Panc1 (cell line): Measurements from ENCODE around the gene ERMP1. TPM values are rescaled to one million over a fixed set of nuclear protein-coding genes. Genes with fewer than 3 reads are reported as not detected.

ENCODE experiments used
- ATAC-seq: fragments of 200-7000 bp; cut with Tn5 transposase; 2 replicates; pipeline ENCODE4 v1.9.1; 2020; ENCODE audit warnings: mild to moderate bottlenecking, moderate library complexity
- BruUV-seq: library from RNA; stranded (reverse); fragments of 400-500 nt; replicated peaks from 2 replicates; lab custom pipeline; 2021; lab: Mats Ljungman, UMichigan
- CTCF ChIA-PET: fragments of 300-600 bp; sonication (Branson Sonifier 250); formaldehyde crosslinking; loops from one replicate; lab custom pipeline; 2022; ENCODE audit warnings: antibody characterized with exemption; lab: Charles Lee
- POLR2A ChIA-PET: fragments of 300-600 bp; sonication (Branson Sonifier 250); formaldehyde crosslinking; loops from one replicate; lab custom pipeline; 2022; ENCODE audit warnings: antibody characterized with exemption; lab: Charles Lee
- DNase-seq: peaks from one replicate; pipeline ENCODE4 v3.0.0-alpha.2; 2010; ENCODE audit warnings: low read depth, low spot score
- H3K27ac ChIP-seq: 2 replicates; pipeline ENCODE4 v1.5.1; 2011; ENCODE audit warnings: mild to moderate bottlenecking, low read length, inconsistent platforms
- H3K27me3 ChIP-seq: fragments of 200-500 bp; sonication (Bioruptor generic); 2 replicates; pipeline ENCODE4 v1.6.0; 2014; ENCODE audit warnings: low read length, inconsistent platforms; ENCODE audit not compliant: control insufficient read depth, insufficient read depth
- H3K36me3 ChIP-seq: fragments of 200-500 bp; sonication (Bioruptor generic); 2 replicates; pipeline ENCODE4 v1.5.1; 2014; ENCODE audit warnings: inconsistent platforms, mild to moderate bottlenecking, low read length, moderate library complexity; ENCODE audit not compliant: control insufficient read depth, insufficient read depth
- H3K4me1 ChIP-seq: 2 replicates; pipeline ENCODE4 v1.5.1; 2011; ENCODE audit warnings: inconsistent platforms, mild to moderate bottlenecking, low read length, moderate library complexity; ENCODE audit not compliant: control insufficient read depth, insufficient read depth
- H3K4me3 ChIP-seq, 2 experiments: 2 replicates each; pipeline ENCODE4 v1.5.1; 2011 to 2012; ENCODE audit warnings: low read depth in 2 of 2, low read length in 2 of 2, mild to moderate bottlenecking in 2 of 2, inconsistent platforms in 1 of 2, moderate library complexity in 1 of 2
- H3K9me3 ChIP-seq: fragments of 200-500 bp; sonication (Bioruptor generic); 2 replicates; pipeline ENCODE4 v1.5.1; 2014; ENCODE audit warnings: low read depth, mild to moderate bottlenecking, inconsistent platforms, low read length, moderate library complexity; ENCODE audit not compliant: control insufficient read depth, insufficient read depth
- POLR2AphosphoS5 ChIP-seq: IDR thresholded peaks from 2 replicates; pipeline ENCODE4 v1.6.1; 2012; ENCODE audit warnings: mild to moderate bottlenecking, low read depth, low read length, moderate library complexity
- SIN3A ChIP-seq: IDR thresholded peaks from 2 replicates; pipeline ENCODE4 v1.6.1; 2012; ENCODE audit warnings: low read depth, mild to moderate bottlenecking, low read length, moderate library complexity, borderline replicate concordance; ENCODE audit not compliant: insufficient read depth
- TCF7L2 ChIP-seq: IDR thresholded peaks from 2 replicates; pipeline ENCODE4 v1.6.1; 2011; ENCODE audit warnings: mild to moderate bottlenecking, low read depth, low read length, inconsistent platforms
- in situ Hi-C: cut with HindIII; loops from 2 replicates; pipeline ENCODE4 v1.10.0; 2016; ENCODE audit warnings: low sequenced_read_pairs, low pct_unique_long_range_greater_than_20kb
- intact Hi-C: fragments of 100-400 bp; cut with micrococcal nuclease; formaldehyde crosslinking; loops from one replicate; pipeline ENCODE4 v1.10.0; 2022; ENCODE audit not compliant: unreplicated experiment
- total RNA-seq: library from RNA; stranded (reverse); gene quantifications from one replicate; pipeline ENCODE4 v1.2.1, GENCODE V29; 2021; ENCODE audit not compliant: unreplicated experiment
- TF ChIP-seq, protein P1 (sequence below): fragments of 450-650 bp; IDR thresholded peaks from 2 replicates; pipeline ENCODE4 v1.5.1; 2017; ENCODE audit warnings: mild to moderate bottlenecking
- TF ChIP-seq, protein P2 (sequence below), 2 experiments: IDR thresholded peaks; 2 replicates each; pipeline ENCODE4 v1.6.1; 2011 to 2012; ENCODE audit warnings: low read depth in 2 of 2, control low read depth in 1 of 2, low read length in 1 of 2, mild to moderate bottlenecking in 1 of 2, moderate library complexity in 1 of 2; ENCODE audit not compliant: insufficient read depth in 1 of 2

The ERMP1 gene
- total RNA-seq, 1 experiment from 2014 or later, result 38.4 TPM

DNA sequence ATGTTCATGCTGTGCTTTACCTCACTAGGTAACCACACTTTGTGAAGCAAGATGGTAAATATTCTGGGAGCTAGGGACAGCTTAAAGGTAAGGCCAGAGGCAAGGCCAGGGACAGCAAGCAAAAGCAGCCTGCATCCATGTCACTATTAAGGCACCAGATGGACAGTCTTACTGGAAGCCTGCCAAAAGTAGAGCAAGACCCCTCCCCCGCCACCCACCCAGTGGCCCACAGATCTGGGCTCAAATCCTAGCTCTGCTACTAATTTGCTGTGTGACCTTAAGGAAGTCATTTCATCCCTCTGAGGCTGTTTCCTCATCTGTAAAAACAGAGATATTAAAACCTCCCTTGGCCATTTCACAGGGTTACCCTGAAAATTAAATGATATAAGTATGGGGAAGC, 13.2 kb upstream of the ERMP1 start:
- CTCF ChIA-PET, result no interaction called here
- no peak overlapping the region for H3K4me3 ChIP-seq
- ATAC-seq, result no peak
- POLR2A ChIA-PET, result no interaction called here
- H3K9me3 ChIP-seq, result no peaks in the 10 kb centered on the region
- no peaks in the 10 kb centered on the region for H3K27me3 ChIP-seq
- H3K27ac ChIP-seq, result no peak overlapping the region; the same call in 1 of the 2 replicates
- no peaks in the 10 kb centered on the region for H3K4me1 ChIP-seq
- BruUV-seq, result no TSS peak
- intact Hi-C loops (no loop called here), in situ Hi-C loops (no loop called here)
- no peak for TF ChIP-seq SIN3A
- TF ChIP-seq POLR2AphosphoS5, result no peak
- TF ChIP-seq, protein P1, sequence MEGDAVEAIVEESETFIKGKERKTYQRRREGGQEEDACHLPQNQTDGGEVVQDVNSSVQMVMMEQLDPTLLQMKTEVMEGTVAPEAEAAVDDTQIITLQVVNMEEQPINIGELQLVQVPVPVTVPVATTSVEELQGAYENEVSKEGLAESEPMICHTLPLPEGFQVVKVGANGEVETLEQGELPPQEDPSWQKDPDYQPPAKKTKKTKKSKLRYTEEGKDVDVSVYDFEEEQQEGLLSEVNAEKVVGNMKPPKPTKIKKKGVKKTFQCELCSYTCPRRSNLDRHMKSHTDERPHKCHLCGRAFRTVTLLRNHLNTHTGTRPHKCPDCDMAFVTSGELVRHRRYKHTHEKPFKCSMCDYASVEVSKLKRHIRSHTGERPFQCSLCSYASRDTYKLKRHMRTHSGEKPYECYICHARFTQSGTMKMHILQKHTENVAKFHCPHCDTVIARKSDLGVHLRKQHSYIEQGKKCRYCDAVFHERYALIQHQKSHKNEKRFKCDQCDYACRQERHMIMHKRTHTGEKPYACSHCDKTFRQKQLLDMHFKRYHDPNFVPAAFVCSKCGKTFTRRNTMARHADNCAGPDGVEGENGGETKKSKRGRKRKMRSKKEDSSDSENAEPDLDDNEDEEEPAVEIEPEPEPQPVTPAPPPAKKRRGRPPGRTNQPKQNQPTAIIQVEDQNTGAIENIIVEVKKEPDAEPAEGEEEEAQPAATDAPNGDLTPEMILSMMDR, result no peak
- TF ChIP-seq TCF7L2, result no peak
- TF ChIP-seq, protein P2, sequence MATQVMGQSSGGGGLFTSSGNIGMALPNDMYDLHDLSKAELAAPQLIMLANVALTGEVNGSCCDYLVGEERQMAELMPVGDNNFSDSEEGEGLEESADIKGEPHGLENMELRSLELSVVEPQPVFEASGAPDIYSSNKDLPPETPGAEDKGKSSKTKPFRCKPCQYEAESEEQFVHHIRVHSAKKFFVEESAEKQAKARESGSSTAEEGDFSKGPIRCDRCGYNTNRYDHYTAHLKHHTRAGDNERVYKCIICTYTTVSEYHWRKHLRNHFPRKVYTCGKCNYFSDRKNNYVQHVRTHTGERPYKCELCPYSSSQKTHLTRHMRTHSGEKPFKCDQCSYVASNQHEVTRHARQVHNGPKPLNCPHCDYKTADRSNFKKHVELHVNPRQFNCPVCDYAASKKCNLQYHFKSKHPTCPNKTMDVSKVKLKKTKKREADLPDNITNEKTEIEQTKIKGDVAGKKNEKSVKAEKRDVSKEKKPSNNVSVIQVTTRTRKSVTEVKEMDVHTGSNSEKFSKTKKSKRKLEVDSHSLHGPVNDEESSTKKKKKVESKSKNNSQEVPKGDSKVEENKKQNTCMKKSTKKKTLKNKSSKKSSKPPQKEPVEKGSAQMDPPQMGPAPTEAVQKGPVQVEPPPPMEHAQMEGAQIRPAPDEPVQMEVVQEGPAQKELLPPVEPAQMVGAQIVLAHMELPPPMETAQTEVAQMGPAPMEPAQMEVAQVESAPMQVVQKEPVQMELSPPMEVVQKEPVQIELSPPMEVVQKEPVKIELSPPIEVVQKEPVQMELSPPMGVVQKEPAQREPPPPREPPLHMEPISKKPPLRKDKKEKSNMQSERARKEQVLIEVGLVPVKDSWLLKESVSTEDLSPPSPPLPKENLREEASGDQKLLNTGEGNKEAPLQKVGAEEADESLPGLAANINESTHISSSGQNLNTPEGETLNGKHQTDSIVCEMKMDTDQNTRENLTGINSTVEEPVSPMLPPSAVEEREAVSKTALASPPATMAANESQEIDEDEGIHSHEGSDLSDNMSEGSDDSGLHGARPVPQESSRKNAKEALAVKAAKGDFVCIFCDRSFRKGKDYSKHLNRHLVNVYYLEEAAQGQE (IDR thresholded peaks at IDR 0.05; ENCODE audit: insufficient read depth in 1 of 2, low read depth in 2 of 2, low read length in 1 of 2), result no peak
- H3K36me3 ChIP-seq, result no peaks in the 10 kb centered on the region
- DNase-seq, result no peak

DNA sequence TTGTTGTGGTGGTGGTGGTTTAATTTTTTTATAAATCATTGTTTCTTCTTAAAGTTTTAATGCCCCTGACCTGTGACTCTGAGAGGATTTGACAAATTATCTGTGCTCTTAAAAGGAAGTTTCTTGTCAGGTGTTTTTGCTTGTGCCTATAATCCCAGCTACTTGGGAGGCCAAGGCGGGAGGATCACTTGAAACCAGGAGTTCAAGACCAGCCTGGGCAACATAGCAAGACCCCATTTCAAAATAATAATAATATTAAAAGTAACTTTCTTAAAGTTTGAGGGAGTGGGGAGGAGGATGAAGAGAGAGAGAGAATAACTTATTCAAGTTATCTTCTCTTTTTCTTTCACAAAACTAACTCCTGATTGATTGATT, 12.2 kb upstream of the ERMP1 start:
- POLR2A ChIA-PET, result no interaction called here
- CTCF ChIA-PET, result no interaction called here
- in situ Hi-C loops (no loop called here), intact Hi-C loops (no loop called here)
- DNase-seq, result no peak
- peak overlapping the region; percentile 48; the same call in 1 of the 2 replicates for H3K27ac ChIP-seq
- H3K4me3 ChIP-seq, result no peak overlapping the region
- TF ChIP-seq, protein P1, result no peak
- no peak for TF ChIP-seq TCF7L2
- TF ChIP-seq, protein P2 (IDR thresholded peaks at IDR 0.05; ENCODE audit: insufficient read depth in 1 of 2, low read depth in 2 of 2, low read length in 1 of 2), result no peak
- TF ChIP-seq SIN3A, result no peak
- no peak for TF ChIP-seq POLR2AphosphoS5
- no peaks in the 10 kb centered on the region for H3K36me3 ChIP-seq
- no peaks in the 10 kb centered on the region for H3K4me1 ChIP-seq
- no peaks in the 10 kb centered on the region for H3K9me3 ChIP-seq
- no TSS peak for BruUV-seq
- ATAC-seq, result no peak
- H3K27me3 ChIP-seq, result no peaks in the 10 kb centered on the region
